Activated T-helper 17 cell treated with anti-CD3 and anti-CD28 coated beads, Interleukin-2, amount 50 U/mL, for 72 hours (primary cell): ENCODE results near the gene OR14C36. TPM values are rescaled to one million over a fixed set of nuclear protein-coding genes. Genes with fewer than 3 reads are reported as not detected.

Source experiments
- ATAC-seq: fragments of 150-1000 bp; cut with Tn5 transposase; replicated peaks from 2 replicates; pipeline ENCODE4 v1.10.0; 2021; ENCODE audit warnings: mild to moderate bottlenecking, moderate library complexity
- H3K27ac Mint-ChIP-seq: one replicate; pipeline ENCODE4 v1.8.0; 2022; ENCODE audit warnings: mixed read lengths
- H3K27me3 Mint-ChIP-seq: one replicate; pipeline ENCODE4 v1.8.0; 2022; ENCODE audit warnings: mixed read lengths
- H3K36me3 Mint-ChIP-seq: one replicate; pipeline ENCODE4 v1.8.0; 2022; ENCODE audit warnings: low read depth, mild to moderate bottlenecking, mixed read lengths
- H3K4me1 Mint-ChIP-seq: one replicate; pipeline ENCODE4 v1.8.0; 2022; ENCODE audit warnings: mixed read lengths
- H3K4me3 Mint-ChIP-seq: one replicate; pipeline ENCODE4 v1.8.0; 2022; ENCODE audit warnings: mild to moderate bottlenecking, mixed read lengths
- H3K9me3 Mint-ChIP-seq: one replicate; pipeline ENCODE4 v1.8.0; 2022; ENCODE audit warnings: mixed read lengths
- total RNA-seq, 2 donors: library from RNA; stranded (reverse); gene quantifications; one replicate each; pipeline ENCODE4 v1.2.3, GENCODE V29; 2022

Gene OR14C36
- total RNA-seq, 2 donors from 2014 or later: not detected

- Mint-ChIP-seq H3K27ac (no peak overlapping the region), H3K4me3 (no peak overlapping the region), H3K27me3 (peaks cover 7% of the 10 kb centered on the region), H3K36me3 (no peaks in the 10 kb centered on the region), H3K4me1 (no peaks in the 10 kb centered on the region), H3K9me3 (no peaks in the 10 kb centered on the region)
- no peak for ATAC-seq
These were observed 32.3 kb downstream of the OR14C36 start for GRCh38 chr1:248380854-248381253.

GRCh38 chr1:248388426-248388825 is 39.9 kb downstream of the OR14C36 start:
- Mint-ChIP-seq H3K27me3 (peaks cover 27% of the 10 kb centered on the region), H3K4me1 (no peaks in the 10 kb centered on the region), H3K27ac (no peak overlapping the region), H3K36me3 (no peaks in the 10 kb centered on the region), H3K9me3 (peaks cover 4% of the 10 kb centered on the region), H3K4me3 (no peak overlapping the region)
- no peak for ATAC-seq

- Mint-ChIP-seq H3K4me3 (no peak overlapping the region), H3K9me3 (no peaks in the 10 kb centered on the region), H3K27me3 (peaks cover 17% of the 10 kb centered on the region), H3K4me1 (no peaks in the 10 kb centered on the region), H3K27ac (no peak overlapping the region), H3K36me3 (no peaks in the 10 kb centered on the region)
- ATAC-seq: no peak
These were observed 44.5 kb downstream of the OR14C36 start for GRCh38 chr1:248393050-248393449.

Other genes starting within 250 kb of the OR14C36 start
- not detected for gene OR2M5, start 203.6 kb upstream of the OR14C36 start, total RNA-seq
- gene OR2M2, start 174.0 kb upstream of the OR14C36 start, total RNA-seq: not detected
- gene OR2M3, start 151.5 kb upstream of the OR14C36 start, total RNA-seq: not detected
- not detected for gene OR2M4, start 117.4 kb upstream of the OR14C36 start, total RNA-seq
- not detected for gene OR2T33, start 70.8 kb upstream of the OR14C36 start, total RNA-seq
- gene OR2T12, start 45.4 kb upstream of the OR14C36 start, total RNA-seq: not detected
- gene OR2M7, start 24.2 kb upstream of the OR14C36 start, total RNA-seq: not detected
- gene OR2T4, start 12.9 kb downstream of the OR14C36 start, total RNA-seq: not detected
- not detected for gene OR2T6, start 27.0 kb downstream of the OR14C36 start, total RNA-seq
- gene OR2T1, start 54.3 kb downstream of the OR14C36 start, total RNA-seq: not detected
- not detected for gene OR2T2, start 96.9 kb downstream of the OR14C36 start, total RNA-seq
- not detected for gene OR2T3, start 124.6 kb downstream of the OR14C36 start, total RNA-seq
- gene OR2T5, start 139.8 kb downstream of the OR14C36 start, total RNA-seq: not detected
- gene OR2G6, start 159.3 kb downstream of the OR14C36 start, total RNA-seq: not detected
- gene OR2T29, start 214.0 kb downstream of the OR14C36 start, total RNA-seq: not detected
- not detected for gene OR2T34, start 226.0 kb downstream of the OR14C36 start, total RNA-seq
- not detected for gene OR2T10, start 248.9 kb downstream of the OR14C36 start, total RNA-seq